ENCODE results near the gene RNF144A.

DNA sequence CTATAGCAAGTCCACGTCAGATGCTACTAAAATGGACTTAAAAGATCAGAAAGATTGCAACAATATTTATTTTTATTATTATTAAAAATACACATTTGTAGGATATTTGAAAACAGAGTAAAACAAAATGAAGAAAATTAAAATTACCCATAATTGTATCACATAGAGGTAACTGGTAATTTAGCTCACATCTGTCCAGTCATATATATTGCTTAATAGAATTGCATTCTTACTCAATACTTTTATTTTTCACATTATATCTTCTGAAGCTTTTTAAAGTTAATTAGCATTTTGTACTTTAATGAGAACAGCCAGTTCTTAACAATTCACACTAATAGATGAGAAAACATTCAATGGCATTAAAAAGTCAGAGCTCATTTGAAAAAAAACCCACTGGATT, 11.5 kb upstream of the RNF144A start:
- TF ChIP-seq, protein P1, sequence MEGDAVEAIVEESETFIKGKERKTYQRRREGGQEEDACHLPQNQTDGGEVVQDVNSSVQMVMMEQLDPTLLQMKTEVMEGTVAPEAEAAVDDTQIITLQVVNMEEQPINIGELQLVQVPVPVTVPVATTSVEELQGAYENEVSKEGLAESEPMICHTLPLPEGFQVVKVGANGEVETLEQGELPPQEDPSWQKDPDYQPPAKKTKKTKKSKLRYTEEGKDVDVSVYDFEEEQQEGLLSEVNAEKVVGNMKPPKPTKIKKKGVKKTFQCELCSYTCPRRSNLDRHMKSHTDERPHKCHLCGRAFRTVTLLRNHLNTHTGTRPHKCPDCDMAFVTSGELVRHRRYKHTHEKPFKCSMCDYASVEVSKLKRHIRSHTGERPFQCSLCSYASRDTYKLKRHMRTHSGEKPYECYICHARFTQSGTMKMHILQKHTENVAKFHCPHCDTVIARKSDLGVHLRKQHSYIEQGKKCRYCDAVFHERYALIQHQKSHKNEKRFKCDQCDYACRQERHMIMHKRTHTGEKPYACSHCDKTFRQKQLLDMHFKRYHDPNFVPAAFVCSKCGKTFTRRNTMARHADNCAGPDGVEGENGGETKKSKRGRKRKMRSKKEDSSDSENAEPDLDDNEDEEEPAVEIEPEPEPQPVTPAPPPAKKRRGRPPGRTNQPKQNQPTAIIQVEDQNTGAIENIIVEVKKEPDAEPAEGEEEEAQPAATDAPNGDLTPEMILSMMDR (IDR thresholded peaks at IDR 0.05): no peak
- no peak for TF ChIP-seq POLR2A (IDR thresholded peaks at IDR 0.05)

Measured in stomach (tissue), 4 donors.